Gastroesophageal sphincter (tissue), 3 donors: Measurements from ENCODE around the gene CFAP97.

Source experiments
- CTCF ChIP-seq, 4 experiments: fragments of 200-600 bp in 2 of 4; fragments of 450-650 bp in 2 of 4; sonication (generic) in 1 of 4; IDR thresholded peaks; one replicate each; pipeline ENCODE4 v1.5.1; 2017 to 2019; ENCODE audit warnings: antibody characterized with exemption in 4 of 4, mild to moderate bottlenecking in 2 of 4, moderate library complexity in 2 of 4
- EP300 ChIP-seq: sonication (generic); formaldehyde crosslinking; IDR thresholded peaks from one replicate; pipeline ENCODE4 v1.6.1; 2017; ENCODE audit warnings: antibody characterized with exemption, mild to moderate bottlenecking
- POLR2A ChIP-seq, 2 donors: fragments of 450-650 bp; IDR thresholded peaks; one replicate each; pipeline ENCODE4 v1.6.1; 2017; ENCODE audit warnings: antibody characterized with exemption in 2 of 2, mild to moderate bottlenecking in 2 of 2, moderate library complexity in 1 of 2
- POLR2AphosphoS5 ChIP-seq: sonication (generic); formaldehyde crosslinking; IDR thresholded peaks from one replicate; pipeline ENCODE4 v1.6.1; 2017; ENCODE audit warnings: antibody characterized with exemption

DNA sequence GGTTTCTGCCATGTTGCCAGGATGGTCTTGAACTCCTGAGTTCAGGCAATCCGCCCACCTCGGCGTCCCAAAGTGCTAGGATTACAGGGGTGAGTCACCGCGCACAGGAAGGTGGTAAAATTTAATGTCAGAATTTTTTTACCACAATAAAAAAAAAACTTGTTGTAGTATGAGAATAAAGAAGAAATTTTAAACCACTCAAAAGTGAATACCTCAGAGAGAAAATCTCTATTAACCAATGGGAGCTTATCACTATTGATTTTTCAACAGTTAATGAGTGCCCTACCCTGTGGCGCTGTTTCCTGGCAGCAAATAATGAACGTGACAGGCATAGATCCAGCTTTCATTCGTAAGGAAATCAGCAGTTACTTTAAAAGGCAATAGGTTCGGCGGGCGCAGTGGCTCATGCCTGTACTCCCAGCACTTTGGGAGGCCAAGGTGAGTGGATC lies 93.4 kb downstream of the CFAP97 start:
- TF ChIP-seq CTCF (IDR thresholded peaks at IDR 0.05) (no peak), POLR2A (IDR thresholded peaks at IDR 0.05) (no peak), POLR2AphosphoS5 (no peak), EP300 (no peak)
